Endothelial cell of umbilical vein (primary cell): ENCODE results near the gene ZNF454. TPM values are rescaled to one million over a fixed set of nuclear protein-coding genes. Genes with fewer than 3 reads are reported as not detected.

Experiments used
- BruUV-seq: library from RNA; stranded (reverse); fragments of 400-500 nt; replicated peaks from 2 replicates; lab custom pipeline; 2021; lab: Mats Ljungman, UMichigan
- CTCF ChIA-PET: fragments of 300-600, 350-600 bp; sonication (Branson Sonifier 250); formaldehyde crosslinking; loops from one replicate; lab custom pipeline; 2021; ENCODE audit warnings: antibody characterized with exemption, inconsistent platforms; lab: Charles Lee
- POLR2A ChIA-PET: fragments of 300-600, 350-600 bp; sonication (Branson Sonifier 250); formaldehyde crosslinking; loops from one replicate; lab custom pipeline; 2021; ENCODE audit warnings: antibody characterized with exemption, inconsistent platforms; lab: Charles Lee
- DNase-seq: peaks from one replicate; pipeline ENCODE4 v3.0.0-alpha.2; 2011; ENCODE audit warnings: low read depth, low spot score
- FAIRE-seq: peaks from 2 replicates; lab custom pipeline; 2011; peaks lifted over from hg19 to GRCh38; lab: Jason Lieb, UNC
- H2AFZ ChIP-seq: 2 replicates; pipeline ENCODE4 v1.6.0; 2012; ENCODE audit warnings: low read depth, low read length, control low read depth, inconsistent platforms
- H3K27ac ChIP-seq: 2 replicates; pipeline ENCODE4 v1.5.1; 2011; ENCODE audit warnings: low read depth, mild to moderate bottlenecking, control low read depth, low read length, moderate library complexity; ENCODE audit not compliant: insufficient read depth
- H3K27me3 ChIP-seq, 2 experiments: 2 replicates each; pipeline versions ENCODE4 v1.6.0 to v1.6.1; 2011; ENCODE audit warnings: low read length in 2 of 2, mixed read lengths in 1 of 2; ENCODE audit not compliant: control insufficient read depth in 2 of 2, insufficient read depth in 2 of 2
- H3K36me3 ChIP-seq, 2 experiments: 2 replicates in 1 of 2; 3 replicates in 1 of 2; pipeline ENCODE4 v1.5.1; 2011; ENCODE audit warnings: low read length in 2 of 2, mild to moderate bottlenecking in 1 of 2, moderate library complexity in 1 of 2; ENCODE audit not compliant: control insufficient read depth in 2 of 2, insufficient read depth in 2 of 2; ENCODE audit errors: extremely low read depth in 1 of 2
- H3K4me1 ChIP-seq: 3 replicates; pipeline ENCODE4 v1.5.1; 2011; ENCODE audit warnings: mild to moderate bottlenecking, low read length; ENCODE audit not compliant: control insufficient read depth, insufficient read depth; ENCODE audit errors: extremely low read depth
- H3K4me2 ChIP-seq: 2 replicates; pipeline ENCODE4 v1.6.1; 2011; ENCODE audit warnings: low read length, control low read depth, mixed read lengths; ENCODE audit not compliant: insufficient read depth
- H3K4me3 ChIP-seq, 3 experiments: fragments of 200-600 bp in 1 of 3; sonication (generic), shearing (Covaris generic) in 1 of 3; replicated peaks in 1 of 3; 2 replicates each; pipeline ENCODE4 v1.5.1; 2011 to 2016; ENCODE audit warnings: control low read depth in 3 of 3, low read length in 3 of 3, mild to moderate bottlenecking in 2 of 3, inconsistent platforms in 1 of 3, low read depth in 1 of 3, moderate library complexity in 1 of 3; ENCODE audit not compliant: insufficient read depth in 1 of 3
- H3K79me2 ChIP-seq: 2 replicates; pipeline ENCODE4 v1.6.0; 2012; ENCODE audit warnings: low read length, inconsistent platforms; ENCODE audit not compliant: control insufficient read depth, insufficient read depth
- H3K9ac ChIP-seq: replicated peaks from 2 replicates; pipeline ENCODE3; 2011; ENCODE audit warnings: low read length, control low read depth; ENCODE audit not compliant: insufficient read depth; ENCODE audit errors: extremely low read depth
- H3K9me1 ChIP-seq: replicated peaks from 3 replicates; pipeline ENCODE4 v1.6.0; 2011; ENCODE audit warnings: mild to moderate bottlenecking, low read length; ENCODE audit not compliant: control insufficient read depth, insufficient read depth; ENCODE audit errors: extremely low read depth
- H3K9me3 ChIP-seq: replicated peaks from 2 replicates; pipeline ENCODE4 v1.5.1; 2012; ENCODE audit warnings: low read length, inconsistent platforms; ENCODE audit not compliant: control insufficient read depth, insufficient read depth
- H4K20me1 ChIP-seq: replicated peaks from 2 replicates; pipeline ENCODE3; 2011; ENCODE audit warnings: mild to moderate bottlenecking, low read length; ENCODE audit not compliant: control insufficient read depth, insufficient read depth; ENCODE audit errors: extremely low read depth
- CTCF ChIP-seq, 2 donors: IDR thresholded peaks; 1 replicate in 1 of 2; 2 replicates in 1 of 2; pipeline ENCODE4 v1.5.1; 2011; ENCODE audit warnings: low read length in 2 of 2, mild to moderate bottlenecking in 2 of 2, moderate library complexity in 2 of 2, control low read depth in 1 of 2, inconsistent platforms in 1 of 2, low read depth in 1 of 2; ENCODE audit not compliant: insufficient read depth in 1 of 2; ENCODE audit errors: extremely low read depth in 1 of 2
- EZH2 ChIP-seq: IDR thresholded peaks from 2 replicates; pipeline ENCODE4 v1.6.1; 2012; ENCODE audit warnings: borderline replicate concordance, low read depth, mild to moderate bottlenecking, moderate library complexity, low read length, inconsistent platforms; ENCODE audit not compliant: severe bottlenecking
- FOS ChIP-seq: IDR thresholded peaks from 2 replicates; pipeline ENCODE4 v1.6.1; 2011; ENCODE audit warnings: mild to moderate bottlenecking, low read length, moderate library complexity, borderline replicate concordance; ENCODE audit not compliant: insufficient read depth
- GATA2 ChIP-seq: IDR thresholded peaks from 2 replicates; pipeline ENCODE4 v1.7.0; 2011; ENCODE audit warnings: low read depth, mild to moderate bottlenecking, moderate library complexity, mixed read lengths, low read length; ENCODE audit not compliant: insufficient read length, insufficient read depth
- JUN ChIP-seq: IDR thresholded peaks from 2 replicates; pipeline ENCODE4 v1.6.1; 2011; ENCODE audit warnings: borderline replicate concordance, low read depth; ENCODE audit not compliant: insufficient read length, insufficient read depth
- MAX ChIP-seq: IDR thresholded peaks from 2 replicates; pipeline ENCODE4 v1.6.1; 2011; ENCODE audit not compliant: insufficient read depth, insufficient read length
- MYC ChIP-seq: IDR thresholded peaks from one replicate; pipeline ENCODE4 v1.6.1; 2011; ENCODE audit warnings: mild to moderate bottlenecking, low read depth, low read length
- POLR2AphosphoS5 ChIP-seq: IDR thresholded peaks from 2 replicates; pipeline ENCODE4 v1.6.1; 2012; ENCODE audit warnings: low read depth, mild to moderate bottlenecking, control low read depth, low read length, moderate library complexity; ENCODE audit not compliant: insufficient read depth
- dilution Hi-C: fragments of 300-500 bp; cut with MboI; formaldehyde crosslinking; loops from one replicate; pipeline ENCODE4 v1.15.0; 2019; ENCODE audit warnings: low sequenced_read_pairs; ENCODE audit not compliant: extremely low pct_ligation_motif_present
- intact Hi-C: fragments of 100-400 bp; cut with micrococcal nuclease; formaldehyde crosslinking; loops from one replicate; pipeline ENCODE4 v1.10.0; 2022
- polyA plus RNA-seq, 4 experiments: library from polyadenylated mRNA; depleted of rRNA in 3 of 4; stranded (reverse) in 3 of 4; unstranded in 1 of 4; fragments of >200 nt; gene quantifications; 2 replicates each; pipeline versions ENCODE4 v1.2.1 to v1.2.3, GENCODE V29; 2011 to 2012; ENCODE audit warnings: missing spikeins in 1 of 4
- total RNA-seq: library from RNA; stranded (reverse); gene quantifications from 2 replicates; pipeline ENCODE4 v1.2.3, GENCODE V29; 2021

ZNF454 gene
- total and polyA plus RNA-seq, 2 donors (not counting 3 experiments of a cell fraction or from before 2014, with no cell fraction given): 0.14 to 0.55 TPM

DNA sequence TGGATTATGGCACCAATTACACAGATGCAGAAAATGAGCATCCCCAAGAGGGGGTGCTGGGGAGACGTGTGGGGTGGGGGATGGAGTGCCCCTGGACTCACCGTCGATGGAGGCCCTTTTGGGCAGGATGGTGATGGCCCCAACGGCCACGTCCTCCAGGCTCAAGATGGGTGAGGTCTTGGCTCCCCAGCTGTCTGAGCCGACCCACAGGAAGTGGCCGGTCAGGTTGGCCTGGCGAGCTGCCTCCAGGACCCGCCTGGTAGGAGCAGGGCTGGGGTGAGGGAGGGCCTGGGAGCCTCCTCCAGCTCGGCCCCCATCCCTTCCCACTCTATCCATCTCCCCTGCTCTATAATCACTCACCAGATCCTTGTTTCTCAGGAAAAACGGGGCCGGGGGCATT is 49.5 kb downstream of the ZNF454 start:
- H3K79me2 ChIP-seq: no peaks in the 10 kb centered on the region
- H3K4me1 ChIP-seq: no peaks in the 10 kb centered on the region
- H3K4me3 ChIP-seq: no peak overlapping the region
- POLR2A ChIA-PET: no interaction called here
- H3K27me3 ChIP-seq: no peaks in the 10 kb centered on the region
- DNase-seq (no peak), FAIRE-seq (no peak)
- H3K9me1 ChIP-seq: no peaks in the 10 kb centered on the region
- TF ChIP-seq MAX (no peak), GATA2 (no peak), MYC (no peak), EZH2 (no peak), JUN (no peak), POLR2AphosphoS5 (no peak), FOS (no peak), CTCF (IDR thresholded peaks at IDR 0.05; ENCODE audit: extremely low read depth in 1 of 2, insufficient read depth in 1 of 2, low read depth in 1 of 2, low read length in 2 of 2) (no peak)
- no peak overlapping the region for H3K9ac ChIP-seq
- peaks cover 4% of the 10 kb centered on the region for H3K9me3 ChIP-seq
- H3K27ac ChIP-seq: no peak overlapping the region
- H3K36me3 ChIP-seq: no peaks in the 10 kb centered on the region
- no peak overlapping the region for H2AFZ ChIP-seq
- intact Hi-C loops: no loop called here
- no peak overlapping the region for H3K4me2 ChIP-seq
- no TSS peak for BruUV-seq
- H4K20me1 ChIP-seq: no peaks in the 10 kb centered on the region
- dilution Hi-C loops: no loop called here
- CTCF ChIA-PET: no interaction called here
